ENCODE measurements around the gene SFMBT1.

The SFMBT1 gene, protein sequence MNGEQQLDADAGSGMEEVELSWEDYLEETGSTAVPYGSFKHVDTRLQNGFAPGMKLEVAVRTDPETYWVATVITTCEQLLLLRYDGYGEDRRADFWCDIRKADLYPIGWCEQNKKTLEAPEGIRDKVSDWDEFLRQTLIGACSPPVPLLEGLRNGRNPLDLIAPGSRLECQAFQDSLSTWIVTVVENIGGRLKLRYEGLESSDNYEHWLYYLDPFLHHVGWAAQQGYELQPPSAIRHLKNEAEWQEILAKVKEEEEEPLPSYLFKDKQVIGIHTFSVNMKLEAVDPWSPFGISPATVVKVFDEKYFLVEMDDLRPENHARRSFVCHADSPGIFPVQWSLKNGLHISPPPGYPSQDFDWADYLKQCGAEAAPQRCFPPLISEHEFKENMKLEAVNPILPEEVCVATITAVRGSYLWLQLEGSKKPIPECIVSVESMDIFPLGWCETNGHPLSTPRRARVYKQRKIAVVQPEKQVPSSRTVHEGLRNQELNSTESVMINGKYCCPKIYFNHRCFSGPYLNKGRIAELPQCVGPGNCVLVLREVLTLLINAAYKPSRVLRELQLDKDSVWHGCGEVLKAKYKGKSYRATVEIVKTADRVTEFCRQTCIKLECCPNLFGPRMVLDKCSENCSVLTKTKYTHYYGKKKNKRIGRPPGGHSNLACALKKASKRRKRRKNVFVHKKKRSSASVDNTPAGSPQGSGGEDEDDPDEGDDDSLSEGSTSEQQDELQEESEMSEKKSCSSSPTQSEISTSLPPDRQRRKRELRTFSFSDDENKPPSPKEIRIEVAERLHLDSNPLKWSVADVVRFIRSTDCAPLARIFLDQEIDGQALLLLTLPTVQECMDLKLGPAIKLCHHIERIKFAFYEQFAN

DNA sequence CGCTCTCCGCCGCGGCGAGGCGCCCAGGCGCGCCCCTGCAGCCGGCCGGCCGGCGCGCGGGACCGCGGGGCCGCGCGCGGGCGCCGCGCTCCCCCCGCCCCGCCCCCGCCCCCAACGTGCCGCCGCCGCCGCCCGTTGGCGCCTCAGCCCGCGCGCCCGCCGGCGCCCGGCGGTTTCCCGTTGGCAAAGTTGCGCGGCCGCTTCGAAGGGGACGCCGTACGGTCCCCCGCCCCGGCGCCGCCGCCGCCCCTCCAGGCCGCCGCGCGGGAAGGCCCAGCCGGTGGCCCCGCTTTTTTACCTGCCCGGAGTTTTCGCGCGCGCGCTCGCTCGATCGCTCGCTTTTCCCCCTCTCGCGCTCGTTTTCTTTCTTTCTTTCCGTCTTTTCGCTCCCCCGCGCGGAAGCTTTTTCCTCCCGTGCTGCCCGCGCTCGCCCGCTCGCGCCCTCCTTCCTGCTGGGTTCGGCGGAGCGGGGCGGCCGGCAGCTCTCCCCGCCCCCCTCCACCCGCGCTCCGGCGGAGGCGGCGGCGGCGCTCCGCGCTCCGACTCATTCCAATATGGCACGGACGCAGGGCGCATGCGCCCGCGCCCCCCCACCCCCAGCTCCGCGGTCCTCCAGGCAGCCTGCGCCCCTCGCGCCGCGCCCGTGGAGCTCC lies at the start of gene SFMBT1:
TSS of gene SFMBT1 (minus strand) at position 556 of the 653 bp plus-strand sequence. CDS start 76,945 bp downstream, outside the sequence.
- in situ Hi-C loops (cut with MboI; ENCODE audit: low sequenced_read_pairs, unreplicated experiment) = no loop called here

DNA sequence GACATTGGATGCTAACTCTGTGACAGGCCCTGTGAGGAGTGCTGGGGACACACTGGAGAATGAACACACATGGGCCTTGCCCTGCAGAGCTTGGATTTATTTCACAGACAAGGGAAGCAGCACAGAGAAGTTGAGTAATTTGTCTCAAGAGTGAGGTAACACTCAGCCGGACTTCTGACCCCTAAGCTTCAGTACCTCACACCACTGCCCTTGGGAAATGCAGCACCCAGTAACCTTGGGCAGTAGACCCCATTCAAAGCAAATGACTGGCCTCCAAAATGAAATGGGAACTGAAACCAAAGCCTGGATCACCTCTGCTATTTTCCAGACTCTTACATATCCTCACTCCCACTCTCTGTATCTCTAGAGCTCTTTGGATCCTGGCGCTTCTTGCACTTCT lies 47.1 kb upstream of the SFMBT1 start:
- DNase-seq (ENCODE audit: low spot score) = no peak
- no peak for TF ChIP-seq CTCF (IDR thresholded peaks at IDR 0.05; ENCODE audit: borderline replicate concordance, control extremely low read depth, extremely low read depth, insufficient read depth, missing control alignments)
- in situ Hi-C loops (cut with MboI; ENCODE audit: low sequenced_read_pairs, unreplicated experiment) = no loop called here

More for the DNA sequence above, at the start of gene SFMBT1:
- peak; percentile 90 for DNase-seq (ENCODE audit: low spot score)
- no peak for TF ChIP-seq CTCF (IDR thresholded peaks at IDR 0.05; ENCODE audit: borderline replicate concordance, control extremely low read depth, extremely low read depth, insufficient read depth, missing control alignments)

DNA sequence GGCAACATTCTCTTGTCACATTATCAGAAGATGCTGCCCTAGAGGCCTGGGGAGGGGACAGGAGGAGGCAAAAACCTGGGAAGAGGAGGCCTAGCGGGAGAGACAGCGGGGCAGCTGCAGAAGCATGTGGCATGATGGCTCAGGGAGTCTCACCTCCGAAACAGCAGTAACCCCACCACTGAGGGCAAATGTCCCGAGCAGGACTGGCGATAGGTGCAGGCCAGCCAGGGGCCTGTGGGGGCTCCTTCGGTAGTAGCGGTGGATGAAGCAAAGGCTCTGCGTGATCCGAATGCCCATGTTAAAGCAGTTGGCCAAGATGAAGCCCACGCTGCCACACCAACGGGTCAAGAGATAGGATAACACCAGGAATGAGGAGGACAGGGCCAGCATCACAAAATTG lies 46.3 kb upstream of the SFMBT1 start:
- in situ Hi-C loops (cut with MboI; ENCODE audit: low sequenced_read_pairs, unreplicated experiment) = no loop called here
- no peak for DNase-seq (ENCODE audit: low spot score)
- no peak for TF ChIP-seq CTCF (IDR thresholded peaks at IDR 0.05; ENCODE audit: borderline replicate concordance, control extremely low read depth, extremely low read depth, insufficient read depth, missing control alignments)

DNA sequence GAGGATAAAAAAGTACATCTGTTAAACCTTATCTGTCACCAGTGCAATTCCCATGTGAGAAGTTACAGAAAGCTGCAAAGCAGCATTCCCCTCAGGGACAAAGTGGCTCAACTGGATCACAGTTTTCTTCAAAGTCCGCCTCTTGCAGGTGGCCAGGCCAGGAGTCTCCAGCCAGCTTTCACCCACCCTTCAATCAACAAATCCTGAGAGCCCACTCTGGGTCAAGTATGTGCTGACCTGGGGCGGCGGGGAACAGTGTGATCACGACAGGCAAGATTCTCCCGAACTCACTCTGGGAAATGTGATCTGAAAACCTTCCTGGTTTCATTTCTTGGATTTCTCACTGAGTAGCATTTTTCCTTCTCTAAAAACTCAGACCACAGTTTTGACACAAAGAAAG lies 45.1 kb upstream of the SFMBT1 start:
- in situ Hi-C loops (cut with MboI; ENCODE audit: low sequenced_read_pairs, unreplicated experiment) = no loop called here
- no peak for DNase-seq (ENCODE audit: low spot score)
- TF ChIP-seq CTCF (IDR thresholded peaks at IDR 0.05; ENCODE audit: borderline replicate concordance, control extremely low read depth, extremely low read depth, insufficient read depth, missing control alignments) = no peak

- TF ChIP-seq CTCF (IDR thresholded peaks at IDR 0.05; ENCODE audit: borderline replicate concordance, control extremely low read depth, extremely low read depth, insufficient read depth, missing control alignments) = no peak
- DNase-seq (ENCODE audit: low spot score) = no peak
- in situ Hi-C loops (cut with MboI; ENCODE audit: low sequenced_read_pairs, unreplicated experiment) = no loop called here
Measured at GRCh38 chr3:53089511-53089910, 43.6 kb upstream of the SFMBT1 start.

- TF ChIP-seq CTCF (IDR thresholded peaks at IDR 0.05; ENCODE audit: borderline replicate concordance, control extremely low read depth, extremely low read depth, insufficient read depth, missing control alignments) = no peak
- no peak for DNase-seq (ENCODE audit: low spot score)
- in situ Hi-C loops (cut with MboI; ENCODE audit: low sequenced_read_pairs, unreplicated experiment) = no loop called here
Measured at GRCh38 chr3:53085476-53085875, 39.6 kb upstream of the SFMBT1 start.
